ENCODE results near the gene UBR2. TPM values are rescaled to one million over a fixed set of nuclear protein-coding genes. Genes with fewer than 3 reads are reported as not detected.

UBR2 gene
- total RNA-seq, 6 experiments from 2014 or later = 18.0 to 20.5 (median 19.9) TPM

DNA sequence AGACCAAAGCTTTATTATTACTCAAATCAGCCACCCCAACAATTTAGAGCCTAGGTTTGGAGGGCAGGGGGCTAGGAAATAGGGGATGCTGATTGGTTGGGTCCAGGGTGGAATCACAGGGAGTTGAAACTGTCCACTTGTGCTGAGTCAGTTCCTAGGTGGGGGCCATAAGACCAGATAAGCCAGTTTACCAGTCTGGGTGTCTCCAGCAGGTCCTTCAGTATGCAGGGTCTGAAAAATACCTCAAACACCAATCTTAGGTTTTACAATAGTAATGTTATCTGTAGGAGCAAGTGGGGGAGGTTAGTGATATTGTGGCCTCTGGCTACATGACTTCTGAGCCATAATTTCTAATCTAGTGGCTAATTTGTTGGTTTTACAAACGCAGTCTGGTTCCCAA, 63.2 kb downstream of the UBR2 start:
- Mint-ChIP-seq H3K4me3 (no peak overlapping the region), H3K9me3 (no peaks in the 10 kb centered on the region), H3K27me3 (ENCODE audit: insufficient read depth) (no peaks in the 10 kb centered on the region), H3K36me3 (ENCODE audit: low read depth) (peaks cover 27% of the 10 kb centered on the region; the same call in 1 of the 2 replicates), H3K4me1 (ENCODE audit: low read depth) (peaks cover 23% of the 10 kb centered on the region), H3K27ac (peak overlapping the region; percentile 36; the same call in 1 of the 2 replicates)
- TF ChIP-seq, protein P1, sequence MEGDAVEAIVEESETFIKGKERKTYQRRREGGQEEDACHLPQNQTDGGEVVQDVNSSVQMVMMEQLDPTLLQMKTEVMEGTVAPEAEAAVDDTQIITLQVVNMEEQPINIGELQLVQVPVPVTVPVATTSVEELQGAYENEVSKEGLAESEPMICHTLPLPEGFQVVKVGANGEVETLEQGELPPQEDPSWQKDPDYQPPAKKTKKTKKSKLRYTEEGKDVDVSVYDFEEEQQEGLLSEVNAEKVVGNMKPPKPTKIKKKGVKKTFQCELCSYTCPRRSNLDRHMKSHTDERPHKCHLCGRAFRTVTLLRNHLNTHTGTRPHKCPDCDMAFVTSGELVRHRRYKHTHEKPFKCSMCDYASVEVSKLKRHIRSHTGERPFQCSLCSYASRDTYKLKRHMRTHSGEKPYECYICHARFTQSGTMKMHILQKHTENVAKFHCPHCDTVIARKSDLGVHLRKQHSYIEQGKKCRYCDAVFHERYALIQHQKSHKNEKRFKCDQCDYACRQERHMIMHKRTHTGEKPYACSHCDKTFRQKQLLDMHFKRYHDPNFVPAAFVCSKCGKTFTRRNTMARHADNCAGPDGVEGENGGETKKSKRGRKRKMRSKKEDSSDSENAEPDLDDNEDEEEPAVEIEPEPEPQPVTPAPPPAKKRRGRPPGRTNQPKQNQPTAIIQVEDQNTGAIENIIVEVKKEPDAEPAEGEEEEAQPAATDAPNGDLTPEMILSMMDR (IDR thresholded peaks at IDR 0.05) = no peak
- DNase-seq = no peak

DNA sequence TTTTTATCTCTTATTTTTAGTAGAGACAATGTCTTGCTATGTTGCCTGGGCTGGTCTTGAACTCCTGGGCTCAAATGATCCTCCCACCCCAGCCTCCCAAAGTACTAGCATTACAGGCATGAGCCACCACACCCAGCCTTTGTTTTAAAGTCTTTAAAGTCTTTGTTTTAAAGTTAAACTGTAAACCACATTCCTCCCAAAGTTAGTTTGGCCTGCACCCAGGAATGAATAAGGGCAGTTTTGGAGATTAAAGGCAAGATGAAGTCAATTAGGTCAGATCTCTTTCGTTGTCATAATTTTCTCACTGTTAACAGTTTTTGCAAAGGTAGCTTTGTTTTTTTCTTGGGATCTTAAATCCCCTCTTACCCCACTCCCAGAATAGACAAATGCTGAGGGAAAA, 63.8 kb downstream of the UBR2 start:
- TF ChIP-seq, protein P1 (IDR thresholded peaks at IDR 0.05) = no peak
- Mint-ChIP-seq H3K36me3 (ENCODE audit: low read depth) (peaks cover 27% of the 10 kb centered on the region; the same call in 1 of the 2 replicates), H3K27ac (peak overlapping the region; percentile 73), H3K9me3 (no peaks in the 10 kb centered on the region), H3K4me3 (no peak overlapping the region), H3K27me3 (ENCODE audit: insufficient read depth) (no peaks in the 10 kb centered on the region), H3K4me1 (ENCODE audit: low read depth) (peaks cover 23% of the 10 kb centered on the region)
- no peak for DNase-seq

GRCh38 chr6:42628604-42629003, 64.8 kb downstream of the UBR2 start:
- H3K36me3 Mint-ChIP-seq (ENCODE audit: low read depth) = peaks cover 27% of the 10 kb centered on the region; the same call in 1 of the 2 replicates
- TF ChIP-seq, protein P1 (IDR thresholded peaks at IDR 0.05) = no peak
- H3K27me3 Mint-ChIP-seq (ENCODE audit: insufficient read depth) = no peaks in the 10 kb centered on the region
- H3K4me3 Mint-ChIP-seq = no peak overlapping the region
- no peak for DNase-seq
- no peaks in the 10 kb centered on the region for H3K9me3 Mint-ChIP-seq
- no peak overlapping the region for H3K27ac Mint-ChIP-seq
- peaks cover 23% of the 10 kb centered on the region for H3K4me1 Mint-ChIP-seq (ENCODE audit: low read depth)

DNA sequence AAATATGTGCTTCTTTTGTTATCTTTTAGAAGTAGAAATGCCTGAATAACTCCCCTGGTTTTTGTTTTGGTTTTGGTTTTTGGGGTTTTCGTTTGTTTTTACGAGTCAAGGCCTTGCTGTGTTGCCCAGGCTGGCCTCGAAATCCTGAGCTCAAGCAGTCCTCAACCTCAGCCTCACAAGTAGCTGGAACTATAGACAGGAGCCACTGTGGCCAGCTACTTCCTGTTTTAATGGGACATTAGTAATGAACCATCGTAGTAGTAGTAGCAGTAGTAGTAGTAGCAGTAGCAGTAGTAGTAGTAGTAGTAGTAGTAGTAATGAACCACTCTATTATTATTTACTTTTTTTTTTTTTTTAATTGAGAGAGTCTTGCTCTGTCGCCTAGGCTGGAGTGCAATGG, 66.0 kb downstream of the UBR2 start:
- Mint-ChIP-seq H3K4me3 (no peak overlapping the region), H3K36me3 (ENCODE audit: low read depth) (peaks cover 21% of the 10 kb centered on the region; the same call in 1 of the 2 replicates), H3K9me3 (no peaks in the 10 kb centered on the region), H3K27me3 (ENCODE audit: insufficient read depth) (no peaks in the 10 kb centered on the region), H3K27ac (no peak overlapping the region), H3K4me1 (ENCODE audit: low read depth) (peaks cover 18% of the 10 kb centered on the region)
- TF ChIP-seq, protein P1 (IDR thresholded peaks at IDR 0.05) = no peak
- DNase-seq = no peak

GRCh38 chr6:42637681-42638080, 73.9 kb downstream of the UBR2 start:
- TF ChIP-seq, protein P1 (IDR thresholded peaks at IDR 0.05) = no peak
- peaks cover 5% of the 10 kb centered on the region; the same call in 1 of the 2 replicates for H3K36me3 Mint-ChIP-seq (ENCODE audit: low read depth)
- H3K9me3 Mint-ChIP-seq = no peaks in the 10 kb centered on the region
- no peaks in the 10 kb centered on the region; the same call in 1 of the 2 replicates for H3K27me3 Mint-ChIP-seq (ENCODE audit: insufficient read depth)
- H3K4me3 Mint-ChIP-seq = no peak overlapping the region
- no peak overlapping the region for H3K27ac Mint-ChIP-seq
- H3K4me1 Mint-ChIP-seq (ENCODE audit: low read depth) = no peaks in the 10 kb centered on the region
- no peak for DNase-seq
